ENCODE measurements around the gene HSF2BP. TPM values are rescaled to one million over a fixed set of nuclear protein-coding genes. Genes with fewer than 3 reads are reported as not detected.
"Not testable (repeated sequence)": the region's sequence is repeated elsewhere in the genome, so short reads cannot be mapped to it uniquely, and the experiment has no call there.

The HSF2BP gene
- total RNA-seq, 1 donor from 2014 or later = 0.71 TPM

DNA sequence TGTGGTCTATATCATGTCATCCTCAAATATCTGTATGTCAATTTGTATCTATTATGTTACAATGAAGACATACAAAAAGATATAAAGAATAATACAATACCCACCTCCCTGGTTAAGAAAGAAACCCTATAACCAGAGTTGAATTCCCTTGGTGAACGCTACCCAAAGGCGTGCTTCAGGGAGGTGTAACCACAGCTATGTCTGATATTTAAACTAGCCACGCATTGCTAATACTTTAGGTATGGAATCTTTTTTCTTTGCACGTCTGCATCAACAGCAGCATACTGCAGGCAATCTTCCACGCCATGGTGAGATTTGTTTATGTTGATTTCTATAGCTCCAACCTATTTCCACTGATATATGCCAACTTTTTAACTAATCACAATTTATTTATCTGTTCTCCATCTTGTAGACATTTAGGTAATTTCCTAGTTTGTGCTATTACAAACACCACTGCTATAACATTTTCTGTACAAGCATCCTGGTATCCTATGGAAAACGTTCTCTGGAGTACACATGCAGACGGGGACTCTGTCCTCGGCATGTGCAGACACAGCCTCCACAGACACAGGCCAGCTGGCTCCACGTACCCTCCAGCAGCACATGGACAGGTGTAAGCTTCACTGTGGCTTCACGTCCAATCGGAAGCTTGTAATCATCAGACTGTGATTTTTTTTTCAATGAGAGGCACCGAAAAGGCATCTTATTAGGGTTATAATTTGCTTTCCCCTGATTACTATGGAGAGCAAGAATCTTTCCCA, 58.5 kb downstream of the HSF2BP start:
- intact Hi-C loops (cut with micrococcal nuclease) = no loop called here

DNA sequence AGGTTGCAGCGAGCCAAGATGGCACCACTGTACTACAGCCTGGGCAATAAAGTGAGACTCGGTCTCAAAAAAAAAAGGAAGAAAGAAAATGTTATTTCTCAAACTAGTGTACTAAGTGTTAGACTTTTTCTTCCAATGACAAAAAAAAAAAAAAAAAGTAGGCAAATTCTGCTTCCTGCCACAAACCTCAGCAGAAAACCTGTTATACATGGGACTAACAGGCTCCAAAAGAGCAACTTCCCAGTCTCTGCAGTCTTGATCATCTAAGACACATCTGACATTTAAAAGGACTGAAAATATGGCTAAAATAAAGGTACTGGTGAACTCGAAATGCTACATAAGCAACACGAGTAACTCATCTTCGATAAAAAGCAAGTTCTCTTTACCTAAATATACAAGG, 59.6 kb downstream of the HSF2BP start:
- intact Hi-C loops (cut with micrococcal nuclease) = no loop called here

DNA sequence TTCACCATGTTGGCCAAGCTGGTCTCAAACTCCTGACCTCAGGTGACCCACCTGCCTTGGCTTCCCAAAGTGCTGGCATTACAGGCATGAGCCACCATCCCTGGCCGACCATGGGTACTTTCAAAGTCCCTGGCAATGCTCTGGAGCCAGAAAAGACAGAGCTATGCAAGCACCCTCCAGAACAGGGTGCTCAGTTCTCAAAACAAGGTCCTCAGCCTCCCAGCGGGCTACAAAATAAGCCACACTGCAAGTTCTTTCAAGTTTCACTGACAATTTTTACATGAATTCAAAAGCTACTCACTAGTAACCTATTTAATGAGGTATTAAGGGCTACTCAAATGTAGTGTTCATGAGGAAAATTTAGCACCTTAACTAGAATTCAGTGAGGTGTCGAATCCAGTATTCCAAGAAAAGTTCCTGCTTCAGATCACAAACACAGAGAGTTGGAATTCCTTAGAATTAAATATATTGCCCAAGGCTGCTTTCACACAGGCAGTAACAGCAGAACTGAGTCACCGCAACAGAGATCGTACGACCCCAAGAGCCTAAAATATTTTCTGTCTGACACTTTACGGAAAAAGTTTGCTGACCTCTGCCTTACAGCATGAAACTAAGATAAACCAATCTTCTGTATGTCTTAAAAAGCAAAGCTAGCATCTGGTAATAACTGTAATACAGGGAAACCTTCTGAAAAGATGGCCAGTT, 60.7 kb downstream of the HSF2BP start:
- intact Hi-C loops (cut with micrococcal nuclease) = no loop called here

DNA sequence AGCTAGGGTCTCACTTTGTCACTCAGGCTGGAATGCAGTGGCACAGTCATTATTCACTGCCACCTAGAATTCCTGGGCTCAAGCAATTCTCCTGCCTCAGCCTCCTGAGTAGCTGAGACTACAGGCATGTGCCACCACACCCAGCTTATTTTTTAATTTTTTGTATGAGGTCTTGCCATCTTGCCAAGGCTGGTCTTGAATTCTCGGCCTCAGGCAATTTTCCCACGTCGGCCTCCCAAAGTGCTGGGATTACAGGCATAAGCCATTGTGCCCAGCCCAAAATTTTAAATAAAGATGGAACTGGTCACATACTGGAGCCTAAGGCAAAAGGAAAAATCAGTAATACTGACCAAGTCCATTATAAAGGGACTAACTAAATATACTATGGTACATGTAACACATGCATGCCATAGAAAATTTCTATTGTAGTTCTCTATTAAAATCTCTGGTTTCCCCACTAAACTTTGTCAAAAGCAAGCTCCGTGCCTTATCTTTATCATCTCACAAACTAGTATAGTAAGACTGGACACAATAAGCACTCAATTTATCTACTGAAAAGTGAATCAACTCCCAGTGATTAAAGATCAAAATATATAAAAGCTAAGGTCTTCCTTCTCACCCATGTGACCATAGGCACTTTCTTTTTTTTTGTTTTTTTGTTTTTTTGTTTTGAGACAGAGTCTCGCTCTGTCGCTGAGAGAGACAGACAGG, 61.6 kb downstream of the HSF2BP start:
- intact Hi-C loops (cut with micrococcal nuclease) = no loop called here

DNA sequence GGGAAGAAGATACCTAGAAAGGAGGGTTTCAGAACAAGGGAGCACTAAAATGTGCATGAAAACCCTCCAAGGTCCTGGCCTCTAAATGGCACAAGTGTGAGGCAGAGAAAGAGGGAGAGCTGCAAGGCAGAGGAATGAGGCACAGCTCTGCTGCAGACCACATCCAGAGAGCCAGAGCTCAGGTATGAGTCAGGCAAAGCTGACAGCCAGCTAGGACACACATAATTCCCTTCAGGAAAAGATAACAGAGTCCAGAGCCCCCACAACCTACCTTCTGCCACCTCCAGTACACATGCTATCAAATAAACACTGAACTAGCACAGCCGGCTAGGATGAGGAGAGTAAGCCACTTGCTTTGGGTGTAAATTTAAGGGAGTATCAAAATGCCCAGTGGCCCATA, 62.2 kb downstream of the HSF2BP start:
- intact Hi-C loops (cut with micrococcal nuclease) = no loop called here

DNA sequence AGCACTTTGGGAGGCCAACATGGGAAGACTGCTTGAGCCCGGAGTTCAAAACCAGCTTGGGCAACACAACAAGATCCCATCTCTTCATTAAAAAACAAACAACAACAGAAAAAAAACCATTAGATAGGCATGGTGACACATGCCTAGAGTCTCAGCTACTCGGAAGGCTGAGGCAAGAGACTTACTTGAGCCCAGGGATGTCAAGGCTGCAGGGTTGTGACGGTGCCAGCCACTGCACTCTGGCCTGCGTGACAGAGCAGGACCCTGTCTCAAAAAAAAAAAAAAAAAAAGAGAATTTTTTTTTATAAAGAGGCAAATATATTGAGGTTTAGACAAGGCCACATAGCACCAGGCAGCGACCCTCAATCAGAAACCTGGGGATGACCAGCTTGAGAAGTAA, 62.7 kb downstream of the HSF2BP start:
- intact Hi-C loops (cut with micrococcal nuclease) = no loop called here

DNA sequence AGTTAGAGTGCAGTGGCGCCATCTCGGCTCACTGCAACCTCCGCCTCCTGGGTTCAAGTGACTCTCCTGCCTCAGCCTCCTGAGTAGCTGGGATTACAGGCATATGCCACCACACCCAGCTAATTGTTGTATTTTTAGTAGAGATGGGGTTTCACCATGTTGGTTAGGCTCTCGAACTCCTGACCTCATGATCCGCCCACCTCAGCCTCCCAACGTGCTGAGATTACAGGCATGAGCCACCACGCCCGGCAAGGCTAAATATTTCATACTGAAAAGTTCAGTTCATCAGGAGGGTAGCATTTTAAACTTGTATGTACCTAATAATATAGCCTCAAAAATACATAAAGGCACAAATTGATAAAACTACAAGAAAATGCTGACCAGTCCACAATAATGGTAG, 63.5 kb downstream of the HSF2BP start:
- intact Hi-C loops (cut with micrococcal nuclease) = not testable (repeated sequence)

DNA sequence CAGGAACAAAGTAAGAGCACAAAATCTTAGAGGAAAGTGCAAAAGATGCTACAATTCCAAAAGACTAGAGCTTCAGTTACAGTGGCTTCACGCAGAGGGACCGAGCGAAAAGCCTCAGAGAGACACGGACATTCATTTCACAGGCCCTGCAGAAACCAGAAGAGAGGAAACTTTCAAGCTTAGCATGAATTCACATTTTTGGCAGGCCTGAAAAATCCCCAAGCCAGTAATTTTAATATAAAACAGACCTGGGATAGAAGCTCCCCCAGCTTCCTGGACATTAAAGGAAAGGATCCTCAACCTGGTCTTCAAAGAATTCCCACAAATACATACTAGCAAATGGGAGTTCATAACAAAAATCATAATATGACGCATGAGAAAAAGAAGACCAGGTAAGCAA, 66.2 kb downstream of the HSF2BP start:
- intact Hi-C loops (cut with micrococcal nuclease) = no loop called here

DNA sequence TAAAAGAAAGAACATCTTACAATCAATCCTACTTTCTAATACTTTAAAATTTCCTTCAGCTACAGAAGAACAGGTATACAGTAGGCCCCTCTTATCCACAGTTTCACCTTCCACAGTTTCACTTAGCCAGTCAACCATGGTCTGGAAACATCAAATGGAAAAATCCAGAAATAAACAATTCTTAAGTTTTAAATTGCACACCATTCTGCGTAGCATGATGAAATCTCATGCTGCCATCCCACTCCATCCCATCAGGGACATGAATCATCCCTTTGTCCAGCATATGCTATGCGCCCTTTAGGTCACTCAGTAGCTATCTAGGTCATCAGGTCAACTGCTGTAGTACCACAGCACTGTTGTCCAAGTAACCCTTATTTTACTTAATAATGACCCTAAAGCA, 67.7 kb downstream of the HSF2BP start:
- intact Hi-C loops (cut with micrococcal nuclease) = no loop called here

DNA sequence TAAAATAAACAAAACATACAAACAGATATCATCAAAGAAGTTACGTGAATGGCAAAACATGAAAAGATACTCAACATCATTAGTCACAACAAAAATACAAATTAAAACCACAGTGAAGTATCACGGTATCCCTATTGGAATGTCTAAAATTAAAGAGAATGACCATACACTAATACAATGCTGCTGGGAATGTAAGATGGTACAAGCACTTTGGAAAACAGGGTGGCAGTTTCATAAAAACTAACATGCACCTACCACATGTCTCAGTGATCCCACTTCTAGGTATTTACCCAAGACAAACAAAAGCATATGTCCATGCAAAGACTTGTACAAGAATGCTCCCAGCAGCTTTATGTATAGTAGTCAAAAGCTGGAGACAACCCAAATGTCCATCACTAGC, 69.1 kb downstream of the HSF2BP start:
- intact Hi-C loops (cut with micrococcal nuclease) = no loop called here

DNA sequence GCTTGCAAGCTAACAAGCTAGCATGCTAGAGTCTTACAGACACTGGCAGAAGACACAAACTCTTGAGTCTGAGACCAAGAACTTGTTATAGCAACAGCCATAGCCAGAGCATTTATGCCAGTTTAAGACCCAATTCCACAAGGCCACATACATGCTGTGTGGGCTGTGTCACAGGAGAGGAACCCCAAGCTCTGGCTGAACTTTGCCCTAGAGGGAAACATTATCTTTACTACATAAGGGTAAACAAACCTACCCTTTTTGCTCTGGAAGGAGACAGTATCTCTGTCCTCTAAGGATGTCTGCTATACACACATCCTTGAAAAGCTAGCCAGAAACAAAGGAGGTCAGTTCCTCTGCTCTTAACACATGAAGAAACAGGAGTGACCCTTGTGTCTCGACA, 70.3 kb downstream of the HSF2BP start:
- intact Hi-C loops (cut with micrococcal nuclease) = no loop called here

DNA sequence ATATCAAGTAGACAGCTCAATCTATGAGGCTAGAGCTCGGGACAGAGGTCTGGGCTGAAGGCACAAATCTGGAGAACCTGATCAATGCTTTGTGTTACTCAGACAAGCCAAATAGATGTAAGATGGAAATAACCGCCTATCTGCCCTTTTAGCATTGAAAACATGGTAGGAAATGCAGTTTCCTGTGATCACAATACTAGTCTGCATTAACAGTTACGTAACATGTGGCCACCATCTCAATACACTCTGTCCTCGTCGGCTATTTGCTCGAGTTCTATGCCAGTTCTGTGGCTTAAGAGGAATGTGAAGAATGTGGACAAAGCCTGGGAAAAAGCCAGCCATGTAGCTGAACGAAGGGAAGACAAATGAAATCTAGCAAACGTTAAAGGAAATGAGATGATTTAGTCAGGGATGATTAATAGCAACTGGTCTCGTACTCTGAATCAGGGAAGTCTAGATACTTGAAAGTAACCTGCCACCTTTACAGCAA, 73.3 kb downstream of the HSF2BP start:
- intact Hi-C loops (cut with micrococcal nuclease) = no loop called here

DNA sequence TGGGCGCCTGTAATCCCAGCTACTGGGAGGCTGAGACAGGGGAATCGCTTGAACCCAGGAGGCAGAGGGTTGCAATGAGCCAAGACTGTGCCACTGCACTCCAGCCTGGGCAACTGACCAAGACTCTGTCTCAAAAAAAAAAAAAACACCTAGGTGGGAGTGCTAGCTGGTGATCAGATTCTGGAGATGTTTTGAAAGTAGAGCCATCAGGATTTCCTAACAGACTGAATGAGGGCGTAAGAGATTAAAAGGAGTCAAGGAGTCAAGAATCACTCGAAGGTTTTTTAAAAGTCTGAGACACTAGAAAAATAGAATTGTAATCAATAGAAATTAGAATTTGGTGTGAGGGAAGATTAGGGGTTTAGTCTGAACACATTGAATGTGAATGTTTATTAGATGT, 73.8 kb downstream of the HSF2BP start:
- intact Hi-C loops (cut with micrococcal nuclease) = no loop called here

DNA sequence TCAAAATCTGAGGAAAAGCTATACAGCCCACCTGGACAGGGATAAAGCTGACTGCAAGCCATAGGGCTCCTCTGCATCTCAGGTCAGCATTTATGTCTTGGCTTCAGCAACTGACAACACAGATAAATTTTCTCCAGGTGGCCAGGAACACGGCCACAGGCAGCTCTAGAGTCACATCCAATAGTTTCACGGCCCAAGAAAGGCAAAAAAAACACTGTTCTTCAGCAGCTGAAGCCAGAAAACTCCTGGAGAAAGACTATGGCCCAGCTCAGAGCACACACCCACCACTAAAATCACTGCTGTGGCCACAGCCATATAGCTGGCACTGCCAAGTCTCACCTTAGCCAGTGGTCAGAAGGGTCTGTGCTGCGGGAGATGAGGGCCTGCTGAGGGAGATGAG, 77.8 kb downstream of the HSF2BP start:
- intact Hi-C loops (cut with micrococcal nuclease) = no loop called here

DNA sequence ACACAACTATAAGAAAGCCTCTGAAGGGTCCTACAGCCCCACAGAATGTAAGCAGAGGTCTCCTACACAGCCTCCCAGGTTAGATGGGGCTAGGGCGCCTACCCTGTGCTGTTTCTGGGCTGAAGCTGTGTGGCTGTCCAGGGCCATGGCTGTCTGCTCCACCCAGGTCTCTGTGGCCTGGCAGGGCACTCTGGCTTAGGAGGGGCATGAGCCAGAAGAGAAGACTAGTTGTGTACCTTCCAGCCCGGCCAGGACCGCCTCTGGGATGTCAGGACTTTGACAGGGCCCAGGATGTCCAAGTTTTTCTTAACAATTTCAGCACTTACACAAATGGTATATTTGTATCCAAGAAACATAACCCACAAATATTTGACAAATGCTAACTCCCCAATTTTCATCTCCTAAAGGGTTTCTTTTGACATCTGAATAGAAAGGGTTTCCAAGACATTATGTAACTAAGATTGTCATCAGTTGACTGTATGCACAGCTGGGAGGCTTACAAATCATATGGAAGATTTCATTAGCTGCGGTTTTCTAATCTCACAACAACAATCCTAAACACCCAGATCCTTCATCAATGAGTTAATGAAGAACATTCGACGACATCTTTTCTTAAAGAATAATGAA, 80.5 kb downstream of the HSF2BP start:
- intact Hi-C loops (cut with micrococcal nuclease) = no loop called here

DNA sequence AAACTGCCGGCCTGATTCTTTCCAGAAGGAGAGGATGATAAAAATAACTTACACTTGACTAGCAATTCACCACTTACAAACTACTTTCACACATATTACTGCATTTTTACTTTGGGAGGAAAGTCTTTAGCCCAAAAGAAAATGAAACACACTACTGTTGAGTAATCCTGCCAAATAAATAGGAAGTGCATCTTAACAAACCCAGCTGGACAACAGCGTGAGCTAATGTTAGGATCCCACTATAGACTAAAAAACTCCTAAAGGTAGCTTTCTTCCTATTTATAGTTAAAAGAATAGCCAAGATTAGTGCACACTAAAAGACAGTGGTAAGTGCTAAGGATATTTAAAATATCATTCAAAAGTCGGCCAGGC, 83.8 kb downstream of the HSF2BP start:
- intact Hi-C loops (cut with micrococcal nuclease) = no loop called here

DNA sequence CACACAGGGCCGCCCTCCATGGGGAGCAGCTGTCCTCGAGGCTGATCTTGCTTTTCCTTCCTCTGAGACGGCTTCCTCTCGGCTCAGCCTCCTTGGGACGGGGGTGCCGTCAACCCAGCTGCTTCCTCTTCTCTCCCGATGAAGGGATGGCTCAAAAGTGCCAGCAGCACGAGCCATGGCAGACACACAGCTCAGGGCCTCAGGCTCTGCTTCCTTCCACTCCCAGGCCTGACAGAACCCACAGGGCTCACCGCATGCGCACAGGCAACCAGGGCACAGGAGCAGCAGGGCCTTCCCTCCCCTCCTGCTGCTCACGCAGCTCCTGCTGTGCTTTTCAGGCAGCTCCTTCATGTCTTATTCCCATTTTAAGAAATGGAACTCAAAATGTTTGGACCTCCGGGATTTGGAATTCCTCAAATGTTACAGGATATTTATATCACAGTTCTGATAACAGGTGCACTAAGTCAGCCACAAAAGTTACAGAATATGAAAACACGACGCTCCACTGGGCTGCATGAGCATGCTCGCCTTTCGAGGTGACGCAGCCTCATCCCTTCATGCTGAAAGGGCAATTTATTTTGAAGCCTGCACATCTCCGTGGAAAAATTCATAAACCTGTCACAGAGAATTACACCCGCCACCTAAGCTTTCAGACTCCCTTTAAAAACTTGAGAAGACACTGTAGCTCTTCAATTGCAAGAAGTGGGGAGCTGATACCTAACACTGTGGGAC, 84.4 kb downstream of the HSF2BP start:
- intact Hi-C loops (cut with micrococcal nuclease) = no loop called here

DNA sequence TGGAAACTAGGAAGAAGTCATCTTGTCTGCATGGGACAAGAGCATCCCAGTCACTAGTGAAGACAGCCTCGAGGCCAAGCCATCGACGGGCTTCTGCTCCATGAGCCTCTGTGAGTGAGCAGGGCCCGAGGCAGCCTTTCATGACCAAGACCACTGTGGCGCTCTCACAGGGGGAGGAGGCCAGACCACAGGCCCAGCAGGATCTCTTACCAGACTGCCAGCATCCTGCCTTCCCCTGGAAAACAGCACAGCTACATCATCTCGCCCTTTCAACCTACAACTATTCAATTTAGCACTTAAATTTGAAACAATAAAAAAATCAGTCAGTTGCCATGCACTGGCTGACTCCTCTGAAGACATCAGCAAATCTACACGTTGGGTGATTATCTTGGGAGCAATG, 85.4 kb downstream of the HSF2BP start:
- intact Hi-C loops (cut with micrococcal nuclease) = no loop called here

DNA sequence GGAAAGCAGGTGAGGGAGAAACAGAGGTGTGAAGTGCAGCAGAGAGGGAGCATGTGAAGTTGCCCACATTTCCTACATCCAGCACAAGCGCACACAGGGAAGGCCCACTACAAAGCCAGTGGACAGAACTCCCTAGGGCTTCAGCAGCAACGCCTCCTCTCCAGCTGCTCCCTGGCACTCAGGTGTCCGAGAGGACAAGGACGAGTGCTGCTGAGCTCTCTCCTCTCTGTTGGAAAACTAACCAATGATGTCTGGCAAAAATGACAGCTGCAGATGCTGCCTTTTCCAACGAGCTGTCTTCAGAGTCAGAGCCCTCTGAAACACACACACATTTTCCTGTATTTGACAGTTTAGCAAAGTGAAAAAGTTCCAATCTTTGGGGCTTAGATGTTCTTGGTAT, 86.8 kb downstream of the HSF2BP start:
- intact Hi-C loops (cut with micrococcal nuclease) = no loop called here

DNA sequence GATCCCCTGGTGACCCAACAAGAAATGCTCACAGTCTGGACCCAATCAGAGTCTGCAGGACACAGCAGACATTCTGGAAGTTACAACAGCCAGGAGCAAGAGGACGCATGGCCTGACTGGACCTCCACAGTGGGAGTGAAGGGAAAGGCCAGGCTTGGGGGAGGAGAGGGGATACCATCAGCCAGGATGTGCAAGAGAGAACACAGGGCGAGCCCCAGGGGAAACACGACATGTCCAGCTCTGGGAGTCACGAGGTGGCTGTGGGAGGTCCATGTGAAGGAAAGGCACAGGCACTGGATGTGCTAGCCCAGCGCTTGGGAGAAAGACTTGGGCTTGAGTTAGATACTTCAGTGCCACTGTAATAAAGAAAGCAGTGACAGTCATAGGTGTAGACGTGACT, 87.3 kb downstream of the HSF2BP start:
- intact Hi-C loops (cut with micrococcal nuclease) = no loop called here

DNA sequence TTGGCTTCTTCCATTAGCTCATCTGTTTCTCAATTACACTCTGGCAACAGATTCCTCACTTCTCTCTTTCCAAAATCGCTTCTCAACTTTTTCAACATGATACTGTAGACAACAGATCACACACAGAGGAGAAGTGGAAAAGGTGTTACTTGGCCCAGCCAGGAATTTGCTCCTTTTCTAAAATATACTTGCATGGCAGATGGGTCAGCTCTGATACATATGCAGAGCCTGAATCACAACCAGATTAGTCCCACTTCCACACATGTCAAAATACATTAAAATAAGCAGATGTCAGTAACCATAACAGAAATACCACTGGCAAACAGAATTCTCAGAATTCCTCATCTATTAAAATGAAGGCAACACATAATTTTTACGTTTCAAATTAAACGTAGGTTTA, 89.1 kb downstream of the HSF2BP start:
- intact Hi-C loops (cut with micrococcal nuclease) = not testable (repeated sequence)
